Loucy (cell line): ENCODE data around the gene GABRR3.

ENCODE experiments used
- EZH2phosphoT487 ChIP-seq: fragments of 200-600 bp; IDR thresholded peaks from 2 replicates; pipeline ENCODE4 v1.6.1; 2018; ENCODE audit warnings: antibody characterized with exemption, mild to moderate bottlenecking, moderate library complexity, borderline replicate concordance
- TF ChIP-seq, protein P1 (sequence below): fragments of 200-600 bp; sonication (generic); conservative IDR thresholded peaks from 2 replicates; pipeline ENCODE4 v1.5.1; 2014; ENCODE audit warnings: mild to moderate bottlenecking, antibody characterized with exemption, low read length

DNA sequence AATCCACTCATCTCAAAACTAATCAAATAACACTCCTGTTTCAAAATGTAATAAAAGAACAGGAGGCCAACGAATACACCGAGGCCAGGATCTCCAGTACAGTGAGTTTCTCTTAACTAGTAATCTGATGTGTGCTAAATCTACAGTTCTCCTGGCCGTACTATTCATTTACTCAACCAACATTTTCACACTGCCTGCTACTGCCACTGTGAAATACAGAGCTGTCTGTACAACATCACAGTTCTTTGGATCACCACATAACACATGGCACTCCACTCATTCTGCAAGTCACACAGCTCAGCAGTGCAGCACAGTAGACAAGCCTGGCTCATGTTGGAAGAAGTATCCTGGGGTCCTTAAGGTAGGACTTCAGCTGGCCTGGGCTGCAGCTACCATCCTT is 84.8 kb downstream of the GABRR3 start:
- TF ChIP-seq, protein P1, sequence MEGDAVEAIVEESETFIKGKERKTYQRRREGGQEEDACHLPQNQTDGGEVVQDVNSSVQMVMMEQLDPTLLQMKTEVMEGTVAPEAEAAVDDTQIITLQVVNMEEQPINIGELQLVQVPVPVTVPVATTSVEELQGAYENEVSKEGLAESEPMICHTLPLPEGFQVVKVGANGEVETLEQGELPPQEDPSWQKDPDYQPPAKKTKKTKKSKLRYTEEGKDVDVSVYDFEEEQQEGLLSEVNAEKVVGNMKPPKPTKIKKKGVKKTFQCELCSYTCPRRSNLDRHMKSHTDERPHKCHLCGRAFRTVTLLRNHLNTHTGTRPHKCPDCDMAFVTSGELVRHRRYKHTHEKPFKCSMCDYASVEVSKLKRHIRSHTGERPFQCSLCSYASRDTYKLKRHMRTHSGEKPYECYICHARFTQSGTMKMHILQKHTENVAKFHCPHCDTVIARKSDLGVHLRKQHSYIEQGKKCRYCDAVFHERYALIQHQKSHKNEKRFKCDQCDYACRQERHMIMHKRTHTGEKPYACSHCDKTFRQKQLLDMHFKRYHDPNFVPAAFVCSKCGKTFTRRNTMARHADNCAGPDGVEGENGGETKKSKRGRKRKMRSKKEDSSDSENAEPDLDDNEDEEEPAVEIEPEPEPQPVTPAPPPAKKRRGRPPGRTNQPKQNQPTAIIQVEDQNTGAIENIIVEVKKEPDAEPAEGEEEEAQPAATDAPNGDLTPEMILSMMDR = no peak
- TF ChIP-seq EZH2phosphoT487 = no peak
